Neural cell (in vitro differentiated cells): Measurements from ENCODE around the gene C7. TPM values are rescaled to one million over a fixed set of nuclear protein-coding genes. Genes with fewer than 3 reads are reported as not detected.

ENCODE experiments used
- H2AFZ ChIP-seq: fragments of 200-600, 300-800 bp; sonication (generic), shearing (Covaris generic); 2 replicates; pipeline ENCODE4 v1.6.0; 2014; ENCODE audit warnings: low read depth, mild to moderate bottlenecking, antibody characterized with exemption, low read length, moderate library complexity
- H3F3A ChIP-seq: fragments of 200-600 bp; shearing (Covaris generic); 2 replicates; pipeline ENCODE4 v1.6.1; 2016; ENCODE audit warnings: mild to moderate bottlenecking, moderate library complexity, mixed read lengths, antibody characterized with exemption, low read length; ENCODE audit not compliant: insufficient read depth, poor library complexity, severe bottlenecking
- H3K27ac ChIP-seq: fragments of 200-600, 300-800 bp; sonication (generic), shearing (Covaris generic); 2 replicates; pipeline ENCODE4 v1.5.1; 2014; ENCODE audit warnings: mild to moderate bottlenecking, low read length, moderate library complexity
- H3K27me3 ChIP-seq: fragments of 300-800, 200-600 bp; sonication (generic), shearing (Covaris generic); 2 replicates; pipeline ENCODE4 v1.6.0; 2014; ENCODE audit warnings: mild to moderate bottlenecking, low read depth, low read length, moderate library complexity; ENCODE audit not compliant: insufficient read depth
- H3K36me3 ChIP-seq: fragments of 300-800, 200-600 bp; sonication (generic), shearing (Covaris generic); 2 replicates; pipeline ENCODE4 v1.5.1; 2014; ENCODE audit warnings: mild to moderate bottlenecking, antibody characterized with exemption, low read length, moderate library complexity; ENCODE audit not compliant: insufficient read depth
- H3K4me2 ChIP-seq: fragments of 300-800, 200-600 bp; sonication (generic), shearing (Covaris generic); 2 replicates; pipeline ENCODE4 v1.6.0; 2014; ENCODE audit warnings: mild to moderate bottlenecking, low read length
- H3K4me3 ChIP-seq: fragments of 300-800, 200-600 bp; sonication (generic), shearing (Covaris generic); 2 replicates; pipeline ENCODE4 v1.5.1; 2014; ENCODE audit warnings: mild to moderate bottlenecking, low read length, moderate library complexity
- H3K79me2 ChIP-seq: fragments of 200-600 bp; shearing (Covaris generic); replicated peaks from 2 replicates; pipeline ENCODE4 v1.6.0; 2014; ENCODE audit warnings: mild to moderate bottlenecking, low read length, moderate library complexity; ENCODE audit not compliant: insufficient read depth
- H3K9ac ChIP-seq: fragments of 300-800, 200-600 bp; sonication (generic), shearing (Covaris generic); 2 replicates; pipeline ENCODE4 v1.6.1; 2016; ENCODE audit warnings: mild to moderate bottlenecking, low read length, mixed read lengths
- H3K9me2 ChIP-seq: fragments of 200-600 bp; shearing (Covaris generic); 2 replicates; pipeline ENCODE4 v1.6.1; 2016; ENCODE audit warnings: mild to moderate bottlenecking, low read length, mixed read lengths; ENCODE audit not compliant: insufficient read depth
- H3K9me3 ChIP-seq: fragments of 200-600, 300-800 bp; sonication (generic), shearing (Covaris generic); 2 replicates; pipeline ENCODE4 v1.6.1; 2016; ENCODE audit warnings: mild to moderate bottlenecking, mixed run types, low read length, moderate library complexity, mixed read lengths
- H4K20me1 ChIP-seq: fragments of 200-600 bp; shearing (Covaris generic); 2 replicates; pipeline ENCODE4 v1.6.1; 2016; ENCODE audit warnings: mild to moderate bottlenecking, mixed run types; ENCODE audit not compliant: insufficient read depth
- CTCF ChIP-seq: fragments of 450-650 bp; IDR thresholded peaks from 2 replicates; pipeline ENCODE4 v1.5.1; 2014; ENCODE audit warnings: antibody characterized with exemption, mild to moderate bottlenecking, moderate library complexity; ENCODE audit not compliant: poor library complexity, severe bottlenecking
- EP300 ChIP-seq: fragments of 450-650 bp; conservative IDR thresholded peaks from 2 replicates; pipeline ENCODE4 v1.6.1; 2014; ENCODE audit warnings: antibody characterized with exemption, mild to moderate bottlenecking, moderate library complexity; ENCODE audit not compliant: poor library complexity, severe bottlenecking
- EZH2 ChIP-seq: fragments of 200-600, 300-800 bp; shearing (Covaris generic), sonication (generic); IDR thresholded peaks from 2 replicates; pipeline ENCODE4 v1.6.1; 2014; ENCODE audit warnings: antibody characterized with exemption, low read length, borderline replicate concordance, mild to moderate bottlenecking; ENCODE audit not compliant: insufficient read depth, poor library complexity, severe bottlenecking
- MXI1 ChIP-seq: fragments of 450-650 bp; conservative IDR thresholded peaks from 2 replicates; pipeline ENCODE4 v1.6.1; 2014; ENCODE audit warnings: antibody characterized with exemption, mild to moderate bottlenecking; ENCODE audit not compliant: poor library complexity, severe bottlenecking
- POLR2AphosphoS5 ChIP-seq: IDR thresholded peaks from 2 replicates; pipeline ENCODE4 v1.6.1; 2012
- RAD21 ChIP-seq: fragments of 450-650 bp; conservative IDR thresholded peaks from 2 replicates; pipeline ENCODE4 v1.6.1; 2014; ENCODE audit warnings: antibody characterized with exemption, mild to moderate bottlenecking, moderate library complexity
- REST ChIP-seq: IDR thresholded peaks from 2 replicates; pipeline ENCODE4 v1.6.1; 2012; ENCODE audit warnings: borderline replicate concordance
- SMC3 ChIP-seq: fragments of 450-650 bp; conservative IDR thresholded peaks from 2 replicates; pipeline ENCODE4 v1.6.1; 2014; ENCODE audit warnings: antibody characterized with exemption, mild to moderate bottlenecking, moderate library complexity; ENCODE audit not compliant: poor library complexity
- TAF1 ChIP-seq: IDR thresholded peaks from 2 replicates; pipeline ENCODE4 v1.6.1; 2012; ENCODE audit warnings: low read depth
- polyA plus RNA-seq: library from polyadenylated mRNA; depleted of rRNA; stranded (reverse); fragments of >200 nt; gene quantifications from 2 replicates; pipeline ENCODE4 v1.2.3, GENCODE V29; 2014

C7 gene
- polyA plus RNA-seq, 1 donor from 2014 or later = not detected

GRCh38 chr5:40939753-40940152 lies 30.5 kb downstream of the C7 start:
- Histone ChIP-seq H3K9ac (no peak overlapping the region), H2AFZ (no peak overlapping the region), H3K36me3 (no peaks in the 10 kb centered on the region), H3K4me3 (peak overlapping the region; percentile 18), H3K9me2 (no peaks in the 10 kb centered on the region), H3F3A (no peaks in the 10 kb centered on the region), H3K27me3 (no peaks in the 10 kb centered on the region), H3K79me2 (no peaks in the 10 kb centered on the region), H3K9me3 (no peaks in the 10 kb centered on the region), H4K20me1 (no peaks in the 10 kb centered on the region), H3K27ac (peak overlapping the region; percentile 33), H3K4me2 (peak overlapping the region; percentile 15)
- TF ChIP-seq SMC3 (no peak), CTCF (no peak), RAD21 (peak; percentile 21), MXI1 (no peak), REST (no peak), TAF1 (no peak), EZH2 (no peak), EP300 (peak; percentile 91), POLR2AphosphoS5 (peak; percentile 67)

- no peak overlapping the region for H3K4me2 ChIP-seq
- H3K9me3 ChIP-seq = no peaks in the 10 kb centered on the region
- no peaks in the 10 kb centered on the region for H3K27me3 ChIP-seq
- H3K9me2 ChIP-seq = no peaks in the 10 kb centered on the region
- no peak overlapping the region for H3K27ac ChIP-seq
- H3K36me3 ChIP-seq = no peaks in the 10 kb centered on the region
- no peaks in the 10 kb centered on the region for H3K79me2 ChIP-seq
- no peak overlapping the region for H3K9ac ChIP-seq
- H4K20me1 ChIP-seq = no peaks in the 10 kb centered on the region
- TF ChIP-seq SMC3 (no peak), REST (no peak), MXI1 (no peak), CTCF (no peak), POLR2AphosphoS5 (no peak), EZH2 (no peak), TAF1 (no peak), RAD21 (no peak), EP300 (no peak)
- H2AFZ ChIP-seq = no peak overlapping the region
- H3F3A ChIP-seq = no peaks in the 10 kb centered on the region
- no peak overlapping the region for H3K4me3 ChIP-seq
These were observed 35.8 kb downstream of the C7 start for GRCh38 chr5:40945111-40945510.
